Measurements from ENCODE around the gene CCL14.
"Not testable (repeated sequence)": the region's sequence is repeated elsewhere in the genome, so short reads cannot be mapped to it uniquely, and the experiment has no call there.

Gene CCL14

GRCh38 chr17:35984140-35984539, 2.4 kb downstream of the CCL14 start:
- DNase-seq = no peak

- DNase-seq = no peak
These were observed 3.9 kb downstream of the CCL14 start for GRCh38 chr17:35982409-35983191.

- no peak for DNase-seq
These were observed 4.6 kb downstream of the CCL14 start for GRCh38 chr17:35981908-35982330.

GRCh38 chr17:35981246-35981645, 5.3 kb downstream of the CCL14 start, which contains the start of gene CCL16:
Gene CCL16, minus strand, starts transcription at chr17:35981497. Its CDS starts 77 bp downstream, at chr17:35981420.
- DNase-seq = no peak

- DNase-seq = no peak
These were observed 8.2 kb downstream of the CCL14 start for GRCh38 chr17:35978346-35978745.

GRCh38 chr17:35977509-35977908, 9.0 kb downstream of the CCL14 start:
- no peak for DNase-seq

- DNase-seq = no peak
These were observed 12.9 kb downstream of the CCL14 start for GRCh38 chr17:35973333-35974260.

GRCh38 chr17:35972945-35973332, 13.6 kb downstream of the CCL14 start:
- no peak for DNase-seq

- no peak for DNase-seq
These were observed 14.0 kb downstream of the CCL14 start for GRCh38 chr17:35972535-35972934.

GRCh38 chr17:35972066-35972465, 14.5 kb downstream of the CCL14 start:
- no peak for DNase-seq

GRCh38 chr17:35969558-35970380, 16.8 kb downstream of the CCL14 start:
- peak in 5 of 6 experiments; percentile 13 to 59 (median 36) for DNase-seq

- no peak for DNase-seq
These were observed 17.9 kb downstream of the CCL14 start for GRCh38 chr17:35968520-35969054.

GRCh38 chr17:35965272-35965671, 21.3 kb downstream of the CCL14 start:
- no peak for DNase-seq

- no peak for DNase-seq
These were observed 22.9 kb downstream of the CCL14 start for GRCh38 chr17:35963663-35964062.

GRCh38 chr17:35953720-35954119, 32.8 kb downstream of the CCL14 start:
- DNase-seq = no peak

- DNase-seq = no peak
These were observed 37.1 kb downstream of the CCL14 start for GRCh38 chr17:35949401-35949800.

- no peak for DNase-seq
These were observed 38.4 kb downstream of the CCL14 start for GRCh38 chr17:35948092-35948491.

GRCh38 chr17:35947156-35947585, 39.4 kb downstream of the CCL14 start:
- DNase-seq = peak in 2 of 6 experiments; percentile 7 to 14

- no peak for DNase-seq
These were observed 42.4 kb downstream of the CCL14 start for GRCh38 chr17:35944151-35944550.

- DNase-seq = no peak
These were observed 43.0 kb downstream of the CCL14 start, which contains the start of gene LYZL6 for GRCh38 chr17:35943537-35943936. Gene LYZL6, minus strand, starts transcription at chr17:35943713. Its CDS starts 4,357 bp downstream, at chr17:35939356.

- no peak for DNase-seq
These were observed 43.8 kb downstream of the CCL14 start for GRCh38 chr17:35942588-35943186.

GRCh38 chr17:35938492-35938891, 48.0 kb downstream of the CCL14 start:
- DNase-seq = not testable (repeated sequence)

All from stimulated activated naive CD4-positive, alpha-beta T cell (primary cell).